ENCODE data around the gene KLHL17.

DNA sequence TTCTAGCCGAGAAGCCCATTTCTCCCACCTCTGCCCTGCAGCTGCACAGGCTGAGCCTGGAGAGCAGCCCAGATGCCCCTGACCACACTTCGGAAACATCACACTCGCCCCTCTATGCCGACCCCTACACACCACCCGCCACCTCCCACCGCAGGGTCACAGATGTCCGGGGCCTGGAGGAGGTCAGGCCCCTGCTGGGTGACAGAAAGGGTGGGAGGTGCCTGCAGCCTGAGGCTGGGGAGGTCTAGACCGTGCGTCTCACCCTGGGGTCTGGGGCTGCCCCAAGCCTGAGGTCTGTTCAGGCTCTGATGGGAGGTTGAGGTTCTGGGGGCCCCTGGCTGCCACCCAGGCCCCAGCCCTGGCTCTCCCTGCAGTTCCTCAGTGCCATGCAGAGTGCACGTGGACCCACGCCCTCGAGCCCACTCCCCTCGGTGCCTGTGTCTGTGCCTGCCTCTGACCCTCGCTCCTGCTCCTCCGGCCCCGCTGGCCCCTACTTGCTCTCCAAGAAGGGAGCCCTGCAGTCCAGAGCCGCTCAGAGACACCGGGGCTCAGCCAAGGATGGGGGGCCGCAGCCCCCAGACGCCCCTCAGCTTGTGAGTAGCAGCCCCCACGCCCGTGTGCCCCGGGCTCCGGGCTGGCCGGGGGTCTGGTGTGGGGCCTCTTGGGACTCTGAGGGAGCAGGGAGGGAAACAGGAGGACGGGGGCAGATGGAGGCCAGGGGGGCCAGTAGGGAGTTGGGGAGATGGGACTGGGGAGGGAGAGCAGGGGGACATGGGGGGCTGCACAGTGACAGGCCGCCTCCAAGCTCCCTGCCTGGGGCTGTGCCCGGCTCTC, 13.3 kb downstream of the KLHL17 start:
- no peak for TF ChIP-seq CTCF (IDR thresholded peaks at IDR 0.05; ENCODE audit: low read depth, low read length)
- TF ChIP-seq EZH2phosphoT487 (IDR thresholded peaks at IDR 0.05; ENCODE audit: low read depth): no peak

Measured in OCI-LY3 (cell line).